Measurements from ENCODE around the gene HELZ.
"Not testable (repeated sequence)": the region's sequence is repeated elsewhere in the genome, so short reads cannot be mapped to it uniquely, and the experiment has no call there.

- TF ChIP-seq, protein P1, sequence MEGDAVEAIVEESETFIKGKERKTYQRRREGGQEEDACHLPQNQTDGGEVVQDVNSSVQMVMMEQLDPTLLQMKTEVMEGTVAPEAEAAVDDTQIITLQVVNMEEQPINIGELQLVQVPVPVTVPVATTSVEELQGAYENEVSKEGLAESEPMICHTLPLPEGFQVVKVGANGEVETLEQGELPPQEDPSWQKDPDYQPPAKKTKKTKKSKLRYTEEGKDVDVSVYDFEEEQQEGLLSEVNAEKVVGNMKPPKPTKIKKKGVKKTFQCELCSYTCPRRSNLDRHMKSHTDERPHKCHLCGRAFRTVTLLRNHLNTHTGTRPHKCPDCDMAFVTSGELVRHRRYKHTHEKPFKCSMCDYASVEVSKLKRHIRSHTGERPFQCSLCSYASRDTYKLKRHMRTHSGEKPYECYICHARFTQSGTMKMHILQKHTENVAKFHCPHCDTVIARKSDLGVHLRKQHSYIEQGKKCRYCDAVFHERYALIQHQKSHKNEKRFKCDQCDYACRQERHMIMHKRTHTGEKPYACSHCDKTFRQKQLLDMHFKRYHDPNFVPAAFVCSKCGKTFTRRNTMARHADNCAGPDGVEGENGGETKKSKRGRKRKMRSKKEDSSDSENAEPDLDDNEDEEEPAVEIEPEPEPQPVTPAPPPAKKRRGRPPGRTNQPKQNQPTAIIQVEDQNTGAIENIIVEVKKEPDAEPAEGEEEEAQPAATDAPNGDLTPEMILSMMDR (IDR thresholded peaks at IDR 0.05), result not testable (repeated sequence)
- not testable (repeated sequence) for TF ChIP-seq POLR2A (IDR thresholded peaks at IDR 0.05)
Measured at GRCh38 chr17:67041119-67041518, 203.9 kb downstream of the HELZ start.
